OCI-M2 (cell line): ENCODE results near the gene KCTD17.

ENCODE experiments used
- DNase-seq: peaks from one replicate; lab custom pipeline; 2025; ENCODE audit not compliant: unreplicated experiment; lab: John Stamatoyannopoulos, UW

Gene KCTD17

DNA sequence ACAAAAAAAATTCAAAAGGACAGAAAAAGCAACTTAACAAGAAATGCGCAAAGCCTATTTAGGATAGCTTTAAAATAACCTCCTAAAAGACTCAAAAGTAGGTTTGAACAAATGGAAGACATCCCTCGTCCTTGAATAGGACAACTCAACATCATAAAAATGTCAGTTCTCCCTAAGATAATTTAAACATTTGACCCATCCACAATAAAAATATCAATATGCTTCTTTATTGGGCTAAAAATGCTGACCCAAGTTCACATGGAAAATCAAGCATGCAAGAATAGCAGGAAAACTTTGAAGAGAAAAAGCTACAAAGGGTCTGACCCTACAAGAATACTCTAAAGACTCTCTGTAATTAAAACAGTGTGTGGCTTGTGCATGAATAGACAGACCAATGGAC, 12.1 kb upstream of the KCTD17 start:
- no peak for DNase-seq

DNA sequence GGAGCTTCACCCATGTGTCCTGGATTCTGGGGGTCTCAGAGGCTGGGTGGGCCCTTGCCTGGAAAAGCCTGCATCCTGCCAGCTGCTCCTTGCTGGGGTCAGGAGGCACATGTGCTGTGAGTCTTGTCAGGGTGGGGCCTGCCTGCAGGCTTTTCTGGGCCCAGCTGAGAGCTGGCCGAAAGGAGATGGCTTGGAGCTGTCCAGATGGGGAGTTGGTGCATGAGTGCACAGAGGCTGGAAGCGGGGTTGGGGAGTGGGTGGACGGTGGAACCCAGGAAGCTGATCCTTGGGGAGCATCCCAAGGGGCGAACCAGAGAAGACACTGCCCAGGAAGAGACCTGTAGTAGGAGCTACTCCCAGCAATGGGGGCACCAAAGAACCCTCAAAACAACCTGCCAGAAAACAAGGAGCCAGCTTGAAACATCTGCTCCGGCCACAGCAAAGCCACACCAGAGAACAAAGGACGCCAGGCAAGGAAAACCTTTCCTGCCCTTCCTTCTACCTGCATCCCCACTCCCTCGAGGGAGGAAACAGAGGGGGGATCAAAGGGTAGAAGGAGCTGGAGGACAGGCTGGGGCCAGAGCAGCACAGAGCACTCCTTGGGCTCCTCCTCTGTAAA, 8.2 kb upstream of the KCTD17 start:
- no peak for DNase-seq

- no peak for DNase-seq
These were observed 7.6 kb upstream of the KCTD17 start for GRCh38 chr22:37043828-37044538.

DNA sequence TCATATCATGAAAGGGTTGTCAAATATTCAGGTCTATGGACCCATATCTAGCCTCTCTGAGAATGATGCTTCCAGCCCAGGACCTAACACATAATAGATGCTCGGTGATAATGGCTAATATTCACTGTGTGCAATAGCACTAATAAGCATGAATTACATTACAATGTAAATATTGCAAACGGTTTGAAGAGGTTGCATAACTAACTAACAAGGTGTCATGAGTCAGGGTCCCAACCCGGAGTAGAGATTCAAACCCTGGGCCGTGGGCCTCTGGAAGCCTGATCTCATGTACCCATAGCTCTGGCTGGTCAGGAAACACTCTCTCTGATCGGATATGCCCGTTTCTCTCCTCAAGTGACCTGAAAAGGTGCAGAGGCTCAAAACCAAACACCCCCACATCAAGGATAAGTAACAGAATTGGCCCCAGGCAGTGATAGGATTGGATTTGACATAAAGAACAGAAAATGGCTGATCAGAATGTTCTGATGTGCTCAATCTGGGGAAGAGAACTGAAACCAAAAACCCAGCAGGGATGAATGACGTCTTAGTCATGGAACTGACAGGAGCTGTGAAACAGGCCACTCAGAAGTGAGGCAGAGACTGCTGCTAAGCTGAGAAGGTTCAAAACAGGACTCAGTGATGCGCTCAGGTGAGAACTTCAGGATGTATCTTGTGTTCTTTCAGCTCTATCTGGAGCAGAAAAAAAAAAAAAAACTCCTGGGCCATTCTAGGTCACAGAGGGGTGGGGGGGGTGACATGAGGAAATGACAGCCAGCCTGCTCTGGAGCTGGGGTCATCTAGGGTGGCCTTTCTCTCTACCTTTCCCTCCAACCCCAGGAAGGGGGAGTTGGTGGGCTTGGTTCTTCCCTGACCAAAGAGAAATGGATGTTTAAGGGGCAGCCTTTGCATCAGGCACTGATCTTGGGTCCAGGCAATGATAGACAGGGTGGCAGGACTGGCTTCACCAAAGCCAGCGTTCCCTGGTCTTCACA, 6.6 kb upstream of the KCTD17 start:
- no peak for DNase-seq

- no peak for DNase-seq
These were observed 5.6 kb upstream of the KCTD17 start for GRCh38 chr22:37045958-37046357.

DNA sequence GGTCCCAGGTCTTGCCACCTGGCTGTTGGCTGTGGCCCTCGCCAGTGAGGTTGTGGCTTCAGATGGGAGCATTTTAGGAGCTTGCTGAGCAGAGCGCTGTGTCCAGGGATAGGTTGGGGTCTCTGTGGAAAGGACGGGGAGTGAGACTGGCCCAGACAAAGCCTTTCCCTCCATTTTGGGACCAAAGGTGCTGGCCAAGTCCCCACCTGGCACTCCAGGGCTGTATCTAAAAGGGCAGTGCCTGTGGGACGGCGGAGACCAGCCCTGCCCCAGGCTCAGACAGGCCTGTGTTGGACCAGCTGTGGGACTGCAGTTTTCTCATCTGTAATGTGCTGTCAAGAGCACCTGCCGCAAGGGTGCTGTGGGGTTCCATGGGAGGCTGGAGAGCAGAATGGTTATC, 5.0 kb upstream of the KCTD17 start:
- no peak for DNase-seq

- no peak for DNase-seq
These were observed 4.5 kb upstream of the KCTD17 start for GRCh38 chr22:37047006-37047405.

GRCh38 chr22:37048133-37048532, 3.4 kb upstream of the KCTD17 start:
- no peak for DNase-seq

GRCh38 chr22:37049224-37049623, 2.3 kb upstream of the KCTD17 start:
- DNase-seq: no peak

- no peak for DNase-seq
These were observed 629 bp upstream of the KCTD17 start for GRCh38 chr22:37050913-37051312.

DNA sequence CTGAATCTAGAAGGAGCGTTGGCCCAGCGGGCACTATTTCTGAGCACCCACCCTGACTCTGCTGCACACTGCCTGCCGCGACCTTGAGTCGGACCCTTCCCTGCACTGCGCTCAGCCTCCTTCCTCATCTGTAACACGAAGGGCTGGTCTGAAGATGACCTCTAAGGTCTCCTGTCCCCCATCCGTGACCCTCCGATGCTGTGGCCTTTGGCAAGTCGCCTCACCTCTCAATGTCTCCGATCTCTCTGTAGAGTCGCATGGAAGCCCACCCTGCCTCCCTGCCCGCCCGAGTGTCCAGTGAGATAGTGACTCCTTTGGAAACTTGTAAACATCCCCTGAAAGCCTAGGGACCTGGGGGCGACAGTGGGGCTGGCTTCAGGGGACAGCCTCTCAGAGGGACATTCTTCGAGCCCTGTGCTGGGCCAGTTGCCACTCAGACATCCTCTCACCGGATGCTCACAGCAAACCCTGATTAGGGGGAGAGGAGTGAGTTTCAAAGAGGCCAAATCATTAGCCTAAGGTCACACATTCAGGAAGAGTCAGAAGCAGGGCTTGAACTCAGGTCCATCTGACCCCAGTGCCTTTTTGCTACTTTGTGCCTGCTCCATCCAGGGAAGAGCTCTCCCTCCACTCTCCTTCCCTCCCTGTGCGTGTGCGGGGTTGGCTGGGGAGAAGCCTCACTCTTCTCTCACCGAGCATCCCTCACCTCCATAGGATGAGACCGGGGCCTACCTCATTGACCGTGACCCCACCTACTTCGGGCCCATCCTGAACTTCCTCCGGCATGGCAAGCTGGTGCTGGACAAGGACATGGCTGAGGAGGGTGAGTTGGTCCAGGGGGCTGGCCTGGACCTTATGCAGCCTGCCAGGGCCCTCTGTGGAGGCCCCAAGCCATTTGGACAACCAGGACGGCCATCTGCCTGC, 1.1 kb downstream of the KCTD17 start:
- no peak for DNase-seq

- DNase-seq: no peak
These were observed 1.9 kb downstream of the KCTD17 start for GRCh38 chr22:37053310-37054055.

DNA sequence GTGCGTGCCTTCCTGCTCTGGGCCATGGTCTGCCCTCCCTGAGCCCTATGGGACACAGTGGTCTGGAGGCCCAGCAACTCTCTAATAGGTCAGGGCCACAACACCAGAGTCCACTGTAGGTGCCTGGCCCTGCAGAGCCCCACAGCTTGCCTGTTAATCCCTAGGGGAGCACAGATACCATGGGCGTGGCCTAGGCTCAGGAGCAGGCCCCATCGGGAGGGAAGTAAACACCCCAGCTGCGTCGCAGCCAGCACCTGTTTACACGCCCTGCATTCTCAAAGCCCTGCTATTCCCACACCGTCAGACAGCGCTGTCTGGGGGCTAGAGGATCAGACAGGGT, 2.5 kb downstream of the KCTD17 start:
- no peak for DNase-seq

DNA sequence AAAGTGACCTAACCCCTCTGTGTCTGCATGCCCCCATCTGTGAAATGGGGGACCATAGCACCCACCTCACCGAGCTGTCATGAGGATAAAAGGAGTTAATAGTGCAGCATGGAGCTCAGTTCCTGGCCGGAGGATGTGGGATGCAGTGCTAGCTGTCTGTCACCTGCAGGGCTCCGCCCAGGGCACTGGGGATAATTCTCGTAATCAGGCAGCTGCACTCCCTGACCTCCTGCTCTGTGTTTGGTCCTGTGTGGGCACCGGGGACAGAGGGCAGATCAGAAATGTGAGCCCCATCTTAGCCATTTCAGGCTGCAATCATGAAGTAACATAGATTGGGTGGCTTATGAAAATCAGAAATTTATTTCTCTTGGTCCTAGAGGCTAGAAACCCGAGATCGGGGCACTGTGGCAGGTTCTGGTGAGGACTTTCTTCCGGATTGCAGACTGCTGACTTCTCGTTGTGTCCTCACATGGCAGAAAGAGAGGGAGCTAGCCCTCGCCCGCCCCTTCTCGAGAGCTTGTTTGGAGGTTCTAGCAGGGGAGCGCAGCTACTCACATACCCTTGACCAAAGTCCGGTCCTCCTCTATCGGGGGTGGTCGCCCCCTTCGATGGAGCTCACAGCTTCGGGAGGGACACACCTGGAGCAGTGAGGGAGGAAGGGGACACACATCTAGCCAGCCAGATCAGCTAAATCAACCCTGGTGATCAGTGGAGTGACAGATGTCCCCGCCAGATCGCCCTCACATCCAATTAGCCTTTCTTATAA, 3.2 kb downstream of the KCTD17 start:
- DNase-seq: no peak

GRCh38 chr22:37056246-37056645, 4.7 kb downstream of the KCTD17 start:
- no peak for DNase-seq

DNA sequence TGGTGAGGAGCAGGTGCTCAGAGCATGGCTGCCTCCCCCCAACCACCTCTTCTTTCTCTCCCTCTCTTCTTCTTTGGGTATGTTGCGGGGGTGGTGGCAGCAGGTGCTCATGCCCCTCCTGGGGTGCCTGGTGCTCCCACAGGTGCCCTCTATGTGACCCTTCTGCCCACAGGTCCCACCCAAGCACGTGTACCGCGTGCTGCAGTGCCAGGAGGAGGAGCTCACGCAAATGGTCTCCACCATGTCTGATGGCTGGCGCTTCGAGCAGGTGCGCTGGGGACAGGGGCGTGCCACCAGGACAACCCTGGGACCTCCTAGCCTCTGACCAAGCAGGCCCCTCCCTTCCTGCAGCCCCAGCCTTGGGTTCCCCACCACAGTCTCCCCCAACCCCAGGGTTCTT, 5.7 kb downstream of the KCTD17 start:
- no peak for DNase-seq

GRCh38 chr22:37057796-37058510, 6.4 kb downstream of the KCTD17 start:
- DNase-seq: no peak

DNA sequence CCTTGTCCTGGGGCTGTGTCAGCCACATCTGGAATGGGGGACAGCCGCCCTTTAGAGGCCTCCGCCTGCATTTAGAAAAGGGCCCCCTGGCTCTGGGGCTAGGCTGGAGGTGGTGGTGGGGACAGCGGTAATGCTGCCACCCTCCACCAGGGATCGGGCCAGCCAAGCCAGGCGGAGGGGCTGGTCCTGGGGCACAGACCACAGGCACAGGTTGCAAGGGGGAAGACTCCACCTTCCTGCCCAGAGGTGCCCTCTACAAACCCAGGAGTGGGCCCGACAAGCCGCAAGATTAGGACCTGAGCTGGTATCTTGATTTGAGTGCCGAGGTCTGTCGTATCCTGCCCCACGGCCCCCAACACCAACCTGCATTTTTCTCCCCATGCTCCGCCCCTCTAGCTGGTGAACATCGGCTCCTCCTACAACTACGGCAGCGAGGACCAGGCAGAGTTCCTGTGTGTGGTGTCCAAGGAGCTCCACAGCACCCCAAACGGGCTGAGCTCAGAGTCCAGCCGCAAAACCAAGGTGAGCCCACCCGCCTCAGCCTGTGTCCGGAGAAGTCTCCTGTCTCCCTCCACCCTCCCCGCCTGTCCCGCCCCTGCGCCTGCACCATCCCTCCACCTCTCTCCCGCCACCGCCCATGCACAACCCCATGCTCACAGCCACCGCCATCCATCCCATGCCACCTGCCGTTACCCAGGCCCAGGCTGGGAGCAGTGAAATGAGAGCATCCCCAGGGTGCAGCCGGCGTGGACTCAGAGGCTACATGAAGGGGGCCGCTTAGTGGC, 7.6 kb downstream of the KCTD17 start:
- DNase-seq: no peak
